Stimulated activated CD4-positive, alpha-beta T cell treated with anti-CD3 and anti-CD28 coated beads, Interleukin-12 subunit alpha, Interleukin-12 subunit beta, amount 100 ng/mL, for 24 hours (primary cell): ENCODE measurements around the gene CTSE.
"Not testable (repeated sequence)": the region's sequence is repeated elsewhere in the genome, so short reads cannot be mapped to it uniquely, and the experiment has no call there.

Source experiments
- DNase-seq, 2 experiments: peaks; one replicate each; pipeline ENCODE4 v3.0.0-alpha.2; 2020; ENCODE audit warnings: low read depth in 2 of 2

The CTSE gene

DNA sequence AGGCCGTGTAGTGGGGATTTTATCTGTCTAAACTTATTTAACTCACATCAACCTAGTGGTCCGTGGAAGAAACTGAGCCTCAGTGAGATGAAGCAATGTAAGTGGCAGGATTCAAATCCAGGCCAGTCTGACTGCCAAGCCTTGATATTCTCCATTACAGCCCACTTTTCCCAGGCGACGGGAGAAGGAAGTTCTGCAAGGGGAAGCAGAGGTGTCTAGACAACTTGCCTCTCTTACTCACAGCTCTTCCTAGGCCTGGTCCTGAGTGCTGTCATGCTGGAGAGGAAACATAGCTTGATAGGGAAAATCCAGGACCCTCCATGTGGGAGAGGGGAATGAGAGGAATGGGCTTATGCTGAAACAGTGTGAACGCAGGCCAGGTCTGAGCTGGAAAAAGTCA lies 9.1 kb downstream of the CTSE start:
- DNase-seq: no peak

DNA sequence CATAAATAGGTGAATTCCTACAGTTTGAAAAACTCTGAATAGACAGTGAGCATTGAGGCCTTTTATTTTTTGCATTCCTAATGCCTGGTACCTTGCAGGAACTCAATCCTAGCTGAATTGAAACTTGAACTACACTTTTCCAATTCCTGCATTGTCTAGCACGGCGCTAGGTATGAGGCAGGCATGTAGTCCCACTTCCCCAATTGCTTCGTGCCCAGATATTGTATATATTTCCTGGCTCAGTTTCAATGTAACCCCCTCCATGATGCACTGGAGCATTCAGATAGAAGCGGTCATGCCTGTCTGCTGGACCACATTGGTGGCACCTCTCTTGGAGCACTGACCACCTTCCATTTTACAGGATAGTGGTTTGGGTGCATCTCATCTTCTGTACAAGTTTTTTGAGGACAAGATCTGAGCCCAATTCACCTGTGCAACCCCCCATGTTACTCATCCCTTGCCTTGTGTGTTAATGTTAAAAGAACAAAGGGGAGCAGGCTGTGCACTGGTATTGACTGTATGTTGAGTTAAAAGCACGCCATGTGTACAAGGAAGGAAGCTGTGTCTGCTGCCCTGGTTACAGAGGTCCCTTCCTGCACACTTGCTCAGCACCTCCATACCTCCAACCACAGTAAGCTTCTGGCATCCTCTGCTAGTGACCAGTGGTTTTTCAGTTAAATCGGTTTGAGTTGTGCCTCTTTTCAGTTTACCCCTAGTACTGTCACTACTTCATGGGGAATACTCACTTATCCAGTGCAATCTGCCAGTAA lies 10.5 kb downstream of the CTSE start:
- DNase-seq: no peak

DNA sequence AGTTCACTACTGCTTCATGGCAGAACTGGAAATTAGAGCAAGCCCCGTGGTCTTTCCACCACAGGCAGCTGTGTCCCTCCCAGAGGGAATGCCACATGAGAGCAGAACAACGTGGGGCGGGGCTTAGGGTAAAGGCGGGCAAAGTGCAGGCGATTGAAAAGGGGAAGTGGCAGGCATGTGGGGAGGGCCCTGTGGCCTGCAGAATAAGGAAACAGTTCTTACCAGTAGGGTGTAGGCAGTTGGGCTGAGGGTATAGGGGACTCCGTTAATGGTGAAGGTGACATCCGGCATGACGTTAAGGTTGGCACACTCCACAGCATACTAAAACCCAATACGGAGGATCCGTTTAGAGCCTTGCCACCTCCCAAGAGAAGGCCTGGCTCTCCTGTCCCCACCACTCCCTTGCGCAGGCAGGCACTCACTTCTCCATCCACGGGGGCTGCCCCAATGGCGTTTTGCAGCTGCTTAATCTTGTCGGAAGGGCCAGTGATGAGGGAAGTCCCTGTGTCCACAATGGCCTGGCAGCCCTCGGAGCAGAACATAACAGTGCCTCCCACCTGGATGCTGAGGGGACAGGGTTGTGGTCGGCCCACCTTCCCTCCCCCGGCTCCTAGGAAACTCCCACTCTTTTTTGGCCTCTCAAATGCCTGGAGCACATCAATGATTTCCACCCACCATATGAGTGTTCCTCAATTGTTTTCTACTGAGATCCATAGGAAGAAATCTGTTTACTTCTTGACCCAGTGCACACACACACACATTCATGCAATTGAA lies 11.4 kb downstream of the CTSE start:
- peak in 1 of 2 experiments; percentile 26 for DNase-seq

DNA sequence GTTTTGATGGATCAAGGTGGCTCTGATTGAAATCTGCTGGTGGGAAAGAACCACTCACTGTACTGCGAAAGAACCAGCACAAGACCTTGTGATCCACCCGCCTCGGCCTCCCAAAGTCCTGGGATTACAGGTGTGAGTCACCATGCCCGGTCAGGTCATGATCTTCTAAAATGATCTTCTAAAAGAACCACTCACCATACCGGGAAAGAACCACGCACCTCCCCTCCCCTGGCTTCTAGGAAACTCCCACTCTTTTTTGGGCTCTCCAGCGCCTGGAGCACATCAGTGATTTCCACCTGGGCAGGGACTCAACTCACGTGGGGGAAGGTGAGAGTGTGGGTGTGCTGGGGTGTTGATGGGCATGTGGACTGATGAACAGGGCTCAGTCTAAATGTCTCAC lies 12.6 kb downstream of the CTSE start:
- DNase-seq: no peak

DNA sequence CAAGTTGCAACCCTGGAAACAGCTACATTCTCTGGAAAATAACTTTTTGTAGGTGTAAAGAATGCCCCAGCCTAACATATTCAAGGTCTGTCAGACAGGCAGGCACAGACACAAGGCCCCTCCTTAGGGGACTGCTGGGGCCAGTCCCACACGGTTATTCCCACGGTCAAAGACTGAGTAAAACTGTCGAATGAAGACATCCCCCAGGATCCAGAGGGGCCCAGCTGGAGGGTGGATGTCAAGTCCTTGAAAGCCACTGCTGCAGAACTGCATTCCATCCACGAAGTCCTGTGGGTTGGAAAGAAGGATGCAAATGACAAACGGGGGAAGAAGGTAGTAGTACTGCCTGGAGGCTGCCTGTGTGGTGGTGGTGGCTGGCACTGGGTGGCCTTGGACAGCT lies 13.6 kb downstream of the CTSE start:
- DNase-seq: no peak

DNA sequence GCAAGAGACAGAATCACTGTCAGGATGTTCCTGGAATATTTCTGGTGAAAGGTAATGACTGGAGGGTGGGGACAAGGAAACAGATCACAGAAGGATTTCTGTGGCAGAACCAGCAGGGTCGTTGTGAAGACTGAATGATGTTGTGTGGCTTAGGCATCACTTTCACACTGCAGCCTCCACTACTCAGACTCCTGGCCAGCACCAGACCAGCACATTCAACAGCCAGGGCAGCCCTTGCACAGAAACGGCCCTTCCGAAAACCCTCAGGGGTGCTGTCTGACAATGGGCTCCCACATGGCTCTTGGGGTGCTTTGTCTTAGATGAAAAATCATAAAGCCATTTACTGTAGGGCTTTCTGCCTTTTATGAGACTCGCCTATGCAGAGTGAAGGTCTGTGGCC lies 16.7 kb downstream of the CTSE start:
- no peak for DNase-seq

DNA sequence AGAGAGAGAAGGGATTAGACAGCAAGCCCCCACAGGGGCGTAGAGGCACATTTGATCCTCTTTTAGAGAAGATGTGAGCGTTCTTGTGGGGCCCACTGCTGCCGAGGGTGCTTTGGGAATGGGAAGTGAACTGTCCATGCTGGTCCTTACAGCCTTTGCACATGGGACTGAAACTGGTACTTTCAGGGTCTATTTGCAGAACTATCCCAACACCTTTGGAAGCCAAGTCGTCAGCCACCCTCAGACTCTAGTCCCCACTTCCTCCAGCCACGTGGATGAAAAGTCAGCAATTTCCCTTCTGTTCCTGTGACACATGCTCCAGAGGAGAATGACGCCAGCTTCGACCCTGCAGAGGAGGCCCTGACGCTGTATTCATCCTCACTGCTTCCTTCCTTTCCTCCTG lies 17.9 kb downstream of the CTSE start:
- no peak for DNase-seq

DNA sequence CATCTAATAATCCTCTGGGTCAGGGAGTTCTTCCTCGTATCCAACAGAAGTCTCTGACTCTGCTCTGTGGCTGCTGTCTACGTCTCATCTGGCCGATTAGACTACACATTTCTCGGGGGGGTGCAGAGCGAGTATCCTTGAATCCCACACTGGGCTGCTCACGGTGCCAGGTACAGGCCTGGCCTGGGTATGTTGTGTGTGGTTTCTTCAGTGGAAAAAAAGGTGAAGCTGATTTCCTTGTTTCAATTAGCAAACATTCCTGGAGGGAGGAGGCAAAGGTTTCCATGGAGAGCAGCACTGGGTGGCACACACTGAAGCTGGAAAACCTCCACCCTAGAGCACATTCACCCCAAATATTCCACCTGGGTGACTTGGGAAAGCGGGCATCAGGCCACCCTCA lies 18.5 kb downstream of the CTSE start:
- DNase-seq: no peak

DNA sequence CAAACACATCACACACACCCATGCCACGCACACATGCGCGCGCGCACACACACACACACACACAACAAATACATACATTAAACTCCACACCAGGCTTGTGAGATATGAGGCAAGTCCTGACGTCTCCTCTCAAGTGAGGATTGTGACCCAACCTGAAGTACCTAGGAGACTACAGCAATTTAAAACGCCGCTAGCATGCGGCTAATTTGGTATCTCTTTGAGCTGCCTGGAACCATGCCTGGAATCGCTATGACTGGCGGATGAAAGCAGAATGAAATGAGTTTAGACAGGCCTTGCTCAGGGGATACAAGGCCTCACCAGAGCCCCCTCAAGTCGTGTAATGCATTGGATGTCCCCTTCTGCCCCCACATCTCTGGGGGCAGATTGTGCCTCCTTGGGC lies 18.9 kb downstream of the CTSE start:
- DNase-seq: no peak

DNA sequence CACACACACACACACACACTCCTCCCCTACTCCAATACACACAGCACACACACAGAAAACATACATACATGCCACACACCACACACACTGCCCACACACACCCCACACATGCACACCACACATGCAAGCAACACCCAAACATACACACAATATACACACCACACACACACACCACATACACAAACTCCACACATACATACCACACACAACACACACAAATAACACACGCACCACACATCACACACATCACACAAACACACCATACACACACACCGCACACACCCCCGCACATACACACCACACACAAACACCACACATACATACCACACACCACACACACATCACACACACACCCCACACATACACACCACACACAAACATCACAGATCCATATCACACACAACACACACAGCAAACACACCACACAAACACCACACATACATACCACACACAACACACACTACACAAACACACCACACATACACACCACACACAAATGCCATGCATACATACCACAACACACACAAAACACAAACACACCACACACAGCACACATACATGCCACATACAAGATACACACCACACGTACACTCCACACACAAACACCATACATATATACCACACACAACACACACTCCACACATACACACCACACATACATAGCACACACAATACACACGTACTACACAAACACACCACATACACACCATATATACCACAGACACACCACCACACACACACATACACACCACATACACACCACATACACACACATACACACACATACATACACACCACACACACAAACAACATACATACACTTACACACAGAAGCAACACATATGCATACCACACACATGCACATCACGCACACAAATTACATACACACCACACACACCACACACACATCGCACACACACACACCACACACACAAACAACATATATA lies 19.6 kb downstream of the CTSE start:
- no peak for DNase-seq

DNA sequence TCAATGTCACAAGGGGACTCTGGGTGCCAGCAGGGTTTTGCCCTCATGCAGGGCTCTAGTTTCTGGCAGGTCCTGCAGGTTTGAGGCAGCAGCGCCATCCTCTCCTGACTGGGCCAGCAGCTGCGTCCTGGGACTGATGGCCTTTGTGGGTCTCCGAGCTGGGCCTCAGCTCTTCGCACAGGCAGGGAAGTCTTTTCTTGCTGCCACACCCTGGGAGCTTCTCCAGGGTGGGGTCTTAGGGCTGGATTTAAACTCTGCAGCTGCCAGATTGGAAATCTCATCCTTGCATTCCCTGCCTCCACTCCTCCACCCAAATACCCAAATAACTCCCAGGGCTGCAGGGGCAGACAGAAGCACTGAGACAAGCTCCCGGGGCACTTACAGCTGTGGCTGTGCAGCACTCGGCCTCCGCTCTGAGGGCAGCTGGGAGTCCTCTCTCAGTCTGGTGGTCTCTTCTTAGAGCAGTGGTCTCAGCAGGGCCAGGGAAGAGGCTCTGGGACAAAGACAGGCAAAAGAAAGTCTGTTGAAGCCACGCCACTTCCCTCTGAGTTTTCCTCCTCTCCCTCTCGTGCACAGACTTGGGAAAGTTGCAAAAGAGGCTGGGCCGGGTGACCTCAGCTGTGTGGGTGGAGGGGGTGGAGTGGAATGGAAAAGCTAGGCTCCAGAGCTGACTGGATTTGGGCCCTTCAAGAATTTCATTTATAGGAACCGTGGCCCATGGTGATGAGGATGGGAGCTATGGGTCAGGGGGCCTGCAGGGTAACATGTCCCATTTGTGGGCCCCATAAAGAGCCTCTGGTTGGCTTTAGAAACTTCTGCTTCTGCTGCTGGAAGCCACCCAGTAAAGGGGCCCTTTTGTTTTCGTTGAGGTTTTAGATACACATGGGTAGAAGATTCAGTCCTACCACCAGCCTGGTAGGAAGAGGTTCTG lies 20.6 kb downstream of the CTSE start, which contains the start of gene RAB7B:
Gene RAB7B, minus strand, starts transcription at position 525 of the 931 bp plus-strand sequence. CDS start 9,260 bp downstream, outside the sequence.
- no peak for DNase-seq

DNA sequence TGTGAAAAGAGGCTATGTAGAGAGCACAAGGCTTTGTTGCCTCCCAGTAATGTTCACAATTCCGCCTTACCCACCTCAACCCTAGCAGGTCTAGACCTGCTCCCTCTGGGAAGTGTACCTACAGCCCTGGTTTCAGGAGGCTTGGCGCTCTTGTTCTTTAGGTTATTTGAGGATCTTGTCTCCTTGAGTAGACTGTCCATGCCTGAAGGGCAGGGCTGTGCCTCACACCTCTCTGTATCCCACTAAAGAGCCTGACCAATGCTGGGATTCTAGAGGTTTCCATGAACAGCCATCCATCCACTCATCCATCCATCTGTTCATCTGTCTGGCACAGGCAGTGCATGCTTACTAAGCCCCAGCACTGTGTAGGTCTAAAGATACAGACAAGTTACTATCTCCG lies 21.5 kb downstream of the CTSE start:
- DNase-seq: no peak

DNA sequence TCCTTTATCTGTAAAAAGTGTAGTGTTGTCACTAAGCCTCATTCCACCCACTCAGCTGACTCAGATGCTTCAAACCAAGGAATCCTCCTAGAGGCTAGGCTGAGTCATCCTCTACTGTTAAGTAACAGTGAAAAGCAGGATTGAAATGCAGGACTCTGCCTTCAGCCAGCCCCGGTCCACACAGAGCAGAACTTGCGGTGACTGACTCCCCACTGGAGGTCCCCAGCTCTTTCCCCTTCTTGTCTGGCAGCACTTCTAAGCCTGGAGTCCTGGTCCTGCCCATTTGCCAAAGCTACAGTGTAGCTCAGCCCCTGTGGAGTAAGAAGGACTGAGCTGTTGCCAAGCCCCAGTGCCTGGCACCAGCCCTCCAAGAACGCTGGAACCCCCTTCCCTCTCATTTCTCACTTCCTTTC lies 22.2 kb downstream of the CTSE start:
- DNase-seq: peak in 1 of 2 experiments; percentile 26

DNA sequence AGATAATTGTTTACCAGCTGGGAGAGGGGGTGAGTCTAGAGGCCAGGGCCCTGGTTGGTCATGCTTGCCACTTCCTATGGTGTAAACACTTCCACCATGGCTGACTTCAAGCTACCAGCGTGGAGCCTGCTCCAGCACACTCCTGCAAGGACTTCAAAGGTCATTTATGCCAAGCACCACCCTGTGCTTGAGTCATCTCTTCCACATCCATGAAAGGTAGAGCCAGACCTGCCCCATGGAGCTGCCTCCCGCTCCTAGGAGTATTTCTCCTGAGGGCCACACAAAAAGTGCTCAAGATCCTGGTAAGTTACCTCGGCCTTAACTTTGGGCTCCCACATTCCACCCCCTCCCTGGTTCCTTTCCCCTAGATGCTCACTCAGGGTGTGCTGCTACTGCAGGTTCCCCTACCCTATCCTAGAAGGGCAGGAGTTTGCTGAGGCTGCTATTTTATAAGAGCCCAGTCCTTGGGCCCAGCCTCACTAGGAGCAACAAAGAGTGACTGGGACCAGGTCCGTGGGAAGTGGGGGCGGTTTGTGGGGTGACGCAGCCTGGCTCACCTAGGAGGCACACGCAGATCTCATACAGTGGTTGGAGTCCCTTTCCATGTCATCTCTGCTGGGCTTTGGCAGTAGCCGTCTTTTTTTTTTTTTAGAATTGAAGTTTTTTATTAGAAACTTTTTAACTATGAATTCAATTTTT lies 22.9 kb downstream of the CTSE start:
- peak in 1 of 2 experiments; percentile 31 for DNase-seq

DNA sequence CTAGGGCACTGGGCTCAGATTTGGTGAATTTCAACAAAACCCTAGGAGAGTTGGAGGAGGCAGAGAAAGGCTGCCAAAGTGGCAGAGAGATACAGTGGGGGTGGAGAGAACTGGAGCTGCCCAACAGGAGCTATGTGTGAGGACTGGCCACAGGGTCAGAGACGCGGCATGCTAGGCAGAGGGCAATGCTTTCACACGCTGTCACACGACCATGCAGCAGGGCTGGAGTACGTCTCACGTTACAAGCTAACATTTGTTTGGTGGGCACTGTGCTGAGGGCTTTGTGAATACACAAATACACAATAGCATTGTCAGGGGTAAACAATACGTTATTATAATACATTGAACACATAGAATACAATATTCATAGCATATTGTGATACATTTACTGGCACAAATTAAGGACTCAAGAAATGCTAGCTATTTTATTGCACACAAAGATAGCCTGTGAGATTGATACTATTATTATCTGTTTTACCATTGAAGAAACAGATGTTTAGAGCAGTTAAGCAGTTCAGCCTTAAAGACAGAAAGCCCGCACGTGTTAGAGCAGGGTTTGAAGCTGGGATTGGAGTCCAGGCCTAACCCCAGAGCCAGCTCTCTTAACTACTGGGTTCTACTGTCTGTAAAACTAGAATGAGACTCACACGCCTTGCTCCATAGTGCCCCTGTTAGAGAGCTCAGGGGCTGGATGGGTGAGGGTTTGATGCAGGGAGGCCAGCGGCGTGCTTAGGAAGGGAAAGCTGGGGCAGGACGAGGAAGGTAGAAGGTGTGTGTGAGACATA lies 25.0 kb downstream of the CTSE start:
- DNase-seq: no peak

DNA sequence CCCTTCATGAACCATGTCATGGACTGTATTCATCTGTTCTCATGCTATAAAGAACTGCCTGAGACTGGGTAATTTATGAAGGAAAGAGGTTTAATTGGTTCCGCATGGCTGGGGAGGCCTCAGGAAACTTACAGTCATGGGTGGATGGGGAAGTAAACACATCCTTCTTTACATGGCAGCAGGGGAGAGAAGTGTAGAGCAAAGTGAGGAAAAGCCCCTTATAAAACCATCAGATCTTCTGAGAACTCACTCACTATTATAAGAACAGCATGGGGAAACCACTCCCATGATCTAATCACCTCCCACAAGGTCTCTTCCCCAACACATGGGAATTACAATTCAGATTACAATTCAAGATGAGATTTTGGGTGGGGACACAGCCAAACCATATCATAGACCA lies 27.1 kb downstream of the CTSE start:
- DNase-seq: not testable (repeated sequence)

DNA sequence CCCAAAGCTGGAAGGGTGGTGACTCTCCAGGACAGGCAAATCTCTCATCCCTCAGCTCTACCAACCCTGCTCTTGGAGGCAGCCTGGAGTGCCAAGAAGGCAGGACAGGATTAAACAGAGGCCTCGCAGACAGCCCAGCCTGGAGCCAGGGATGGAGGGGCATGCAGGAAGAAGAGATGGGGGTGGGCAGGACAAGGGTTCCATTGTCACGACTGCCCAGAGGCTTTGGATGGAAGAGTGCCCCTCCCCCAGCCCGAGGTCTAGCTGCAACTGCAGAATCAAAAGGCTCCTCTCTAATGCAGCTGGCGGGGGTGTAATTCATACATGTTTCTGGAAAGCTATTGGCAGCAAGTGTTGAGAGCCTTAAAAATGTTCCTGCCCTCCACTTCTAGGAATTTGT lies 29.3 kb downstream of the CTSE start:
- no peak for DNase-seq

DNA sequence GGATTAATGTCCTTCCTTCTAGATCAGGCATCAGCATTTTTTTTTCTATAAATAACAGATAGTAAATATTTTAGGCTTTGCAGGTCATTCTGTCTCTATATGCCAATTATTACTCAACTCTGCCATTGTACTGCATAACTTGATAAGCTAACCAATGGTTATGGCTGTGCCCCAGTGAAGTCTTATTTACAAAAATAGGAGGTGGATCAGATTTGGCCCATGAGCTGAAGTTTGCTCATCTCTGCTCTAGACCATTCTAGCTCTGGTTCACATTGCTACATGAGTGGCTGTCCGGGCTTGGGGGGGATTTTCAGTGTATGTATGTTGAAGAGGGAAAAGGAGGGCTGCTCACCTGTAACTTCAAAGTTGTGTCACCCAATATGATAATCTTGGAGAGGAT lies 30.6 kb downstream of the CTSE start:
- no peak for DNase-seq

DNA sequence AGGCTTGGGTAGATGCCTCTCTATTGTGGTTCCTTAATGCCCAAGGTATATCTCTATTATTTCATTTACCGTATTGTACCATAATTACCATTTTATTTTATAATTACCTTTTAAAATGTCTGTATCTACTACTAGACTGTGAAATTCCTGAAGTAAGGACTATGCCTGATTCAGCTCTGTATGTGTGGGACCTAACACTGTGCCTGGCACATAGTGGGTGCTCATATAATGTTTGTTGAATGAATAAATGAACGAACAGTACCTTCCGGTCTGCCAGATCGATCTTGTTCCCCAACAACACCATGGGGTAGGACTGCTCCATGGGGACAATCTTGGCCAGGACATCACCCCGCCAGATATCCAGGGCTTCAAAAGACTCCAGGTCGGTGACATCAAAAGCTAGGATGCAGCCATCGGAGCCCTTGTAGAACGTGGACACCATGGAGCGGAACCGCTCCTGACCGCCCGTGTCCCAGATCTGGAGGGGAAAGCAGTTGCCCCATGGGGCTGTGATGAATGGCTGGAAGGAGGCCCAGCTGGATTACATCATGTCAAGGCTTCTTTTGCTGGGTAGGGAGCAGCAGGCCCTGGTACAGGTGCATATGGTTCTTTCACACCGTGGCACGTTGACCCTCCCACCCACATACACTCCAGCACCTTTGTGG lies 31.3 kb downstream of the CTSE start:
- DNase-seq: no peak
